GM19351 (cell line): ENCODE measurements around the gene RBPJ.
"Not testable (repeated sequence)": the region's sequence is repeated elsewhere in the genome, so short reads cannot be mapped to it uniquely, and the experiment has no call there.

Experiments
- ATAC-seq: cut with Tn5 transposase; IDR thresholded peaks from one replicate; pipeline ENCODE4 v1.9.1; 2021; ENCODE audit warnings: mild to moderate bottlenecking, moderate library complexity; ENCODE audit not compliant: unreplicated experiment

Gene RBPJ

DNA sequence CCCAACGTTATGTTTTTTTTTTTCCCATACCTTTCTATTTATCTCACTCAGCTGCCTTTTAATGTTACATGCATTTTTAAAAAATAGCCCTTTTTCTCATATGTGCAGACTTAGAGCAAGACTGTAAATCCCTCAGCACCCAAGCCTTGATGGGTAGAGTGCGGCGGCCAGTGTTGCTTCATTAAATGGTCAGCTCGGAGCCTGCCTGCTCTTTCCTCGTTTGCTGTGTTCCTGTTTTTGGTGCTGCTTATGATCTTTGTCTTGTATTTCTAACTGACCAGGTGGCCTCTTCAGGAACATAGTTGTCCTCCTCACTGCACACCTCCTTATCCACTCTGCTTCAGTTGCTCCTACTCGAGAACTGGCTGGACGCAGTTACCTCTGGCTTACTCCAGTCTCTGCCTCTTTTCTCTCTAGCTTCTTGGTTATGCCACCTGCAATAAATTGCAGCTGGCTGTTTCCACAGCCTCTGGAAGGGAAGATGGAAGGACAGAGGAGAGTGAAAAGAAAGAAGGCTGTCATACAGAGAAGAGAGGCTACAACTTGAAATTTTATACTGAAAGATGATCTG lies 10.7 kb downstream of the RBPJ start:
- ATAC-seq: no peak

DNA sequence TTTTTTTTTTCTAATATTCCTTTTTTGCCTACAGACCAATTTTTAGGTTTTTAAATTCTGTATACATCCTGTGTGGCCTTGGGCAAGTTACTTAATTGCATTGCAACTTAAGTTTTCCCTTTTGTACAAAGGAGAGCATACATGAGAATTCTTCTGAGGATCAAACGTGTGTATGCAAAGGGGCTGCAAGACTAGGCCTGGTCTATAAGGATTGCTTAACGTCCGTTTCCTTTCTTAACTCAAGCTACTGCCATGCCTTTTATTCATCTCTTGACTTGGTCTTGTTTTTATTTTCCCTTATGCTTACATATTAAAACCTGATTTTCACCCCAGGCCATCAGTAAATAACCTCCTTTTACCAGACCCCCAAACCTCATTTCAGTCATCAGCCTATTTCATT lies 13.6 kb downstream of the RBPJ start:
- ATAC-seq: no peak

DNA sequence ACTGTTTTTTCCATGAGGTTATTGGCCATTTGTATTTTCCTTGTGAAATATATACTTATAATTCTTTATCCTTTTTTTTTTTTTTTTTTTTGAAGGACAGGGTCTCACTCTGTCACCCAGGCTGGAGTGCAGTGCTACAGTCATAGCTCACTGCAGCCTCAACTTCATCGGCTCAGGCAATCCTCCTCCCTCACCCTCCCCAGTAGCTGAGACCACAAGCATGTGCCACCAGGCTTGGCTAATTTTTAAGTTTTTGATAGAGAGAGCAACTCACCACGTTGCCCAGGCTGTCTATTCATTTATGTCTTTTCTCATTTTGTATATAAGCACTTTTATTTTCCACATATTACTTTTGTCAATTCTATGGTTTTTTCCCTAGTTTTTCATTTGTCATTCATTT lies 16.8 kb downstream of the RBPJ start:
- no peak for ATAC-seq

DNA sequence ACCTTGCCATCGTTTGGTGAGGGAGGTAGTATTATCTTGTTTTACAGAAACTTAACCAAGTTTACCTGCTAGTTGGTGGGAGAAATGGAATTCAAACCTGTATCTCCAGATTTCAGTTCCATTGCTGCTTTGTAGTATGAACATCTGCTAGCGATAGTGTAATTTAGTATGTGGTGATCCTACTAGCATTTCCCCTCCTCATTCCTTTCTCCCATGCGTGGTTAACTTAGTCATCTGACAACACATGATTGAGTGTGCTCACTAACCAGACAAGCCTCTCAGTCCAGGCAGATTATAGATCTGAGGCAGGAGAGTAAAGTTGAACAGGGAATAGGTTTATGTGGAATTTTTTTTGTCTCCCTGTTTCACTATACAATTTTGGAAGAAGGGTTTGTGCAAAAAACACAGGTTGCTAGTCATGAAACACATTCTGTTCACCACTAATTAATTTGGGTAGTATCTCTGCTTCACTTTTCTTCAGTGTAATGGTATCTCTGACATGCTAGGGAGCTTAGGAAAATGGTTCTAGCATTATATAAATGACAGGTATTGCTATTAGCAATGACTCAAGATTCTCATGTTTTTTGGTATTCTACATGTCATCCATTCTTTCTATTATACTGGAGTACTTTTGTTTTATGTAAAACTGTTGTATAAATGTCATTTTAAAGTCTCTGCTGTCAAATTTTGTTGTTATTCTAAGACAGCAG lies 21.7 kb downstream of the RBPJ start:
- no peak for ATAC-seq

DNA sequence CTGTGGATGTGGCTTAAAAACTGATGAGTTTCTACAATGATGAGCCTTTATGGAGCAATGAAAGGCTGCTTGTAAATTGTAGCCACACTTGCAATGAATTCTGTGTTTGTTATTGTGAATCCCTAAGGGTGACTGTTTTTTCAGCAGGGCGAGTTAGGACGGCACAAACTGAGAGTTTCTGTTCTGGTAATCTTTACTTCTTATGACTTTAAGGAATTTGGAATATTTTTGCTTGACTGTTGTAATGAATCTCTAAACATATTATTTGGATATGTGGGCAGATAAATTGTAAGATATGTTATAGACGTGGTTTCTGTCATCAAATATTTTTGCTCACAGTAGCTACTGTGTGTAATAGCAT lies 22.2 kb downstream of the RBPJ start:
- ATAC-seq: no peak

DNA sequence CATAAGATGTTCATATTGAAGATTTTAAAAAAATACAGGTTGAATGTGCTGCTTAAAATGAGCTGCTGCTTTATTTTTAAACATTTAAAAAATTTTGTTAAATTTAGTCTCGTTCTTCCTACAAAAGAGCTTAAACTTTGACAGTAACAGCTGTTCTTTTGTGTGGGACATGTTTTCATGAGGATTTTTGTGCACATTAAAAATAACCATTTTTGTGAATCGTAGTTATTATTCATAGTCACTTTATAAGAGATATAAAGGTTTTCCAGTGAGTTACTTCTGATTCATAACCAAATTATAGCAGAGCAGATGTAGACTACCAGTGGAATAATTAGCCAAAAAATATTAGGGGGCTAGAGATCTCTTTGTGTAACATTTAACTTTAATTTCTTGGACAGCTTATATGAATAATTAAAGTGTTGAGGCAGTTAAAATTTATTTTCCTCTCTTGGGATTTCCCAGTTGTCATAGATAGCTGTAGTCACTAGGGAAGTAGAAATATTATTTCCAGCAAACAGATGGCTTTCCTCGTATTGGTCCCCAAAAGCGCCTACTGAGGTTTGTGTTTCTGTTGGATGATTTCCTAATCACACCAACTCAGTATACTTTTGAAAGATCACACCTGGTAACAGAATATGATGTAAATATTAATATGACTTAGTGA lies 24.2 kb downstream of the RBPJ start:
- no peak for ATAC-seq

DNA sequence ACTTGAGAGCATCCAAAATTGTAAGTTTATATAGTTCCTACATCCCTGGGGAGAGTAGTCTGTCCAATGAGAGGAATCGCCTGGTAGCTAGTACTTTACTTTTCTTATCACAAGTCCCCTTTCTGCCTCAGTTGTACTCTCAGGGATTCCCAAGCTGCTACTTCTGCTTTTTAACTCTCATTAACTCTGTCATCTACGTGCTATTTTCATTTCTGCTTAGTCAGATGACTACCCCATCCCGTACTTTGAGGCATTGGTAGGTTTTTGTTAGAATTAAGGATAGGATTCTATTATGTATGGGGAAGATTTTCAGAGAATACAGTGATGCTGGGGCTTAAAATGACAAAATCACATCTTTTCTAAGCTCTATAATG lies 24.7 kb downstream of the RBPJ start:
- peak; percentile 41 for ATAC-seq

DNA sequence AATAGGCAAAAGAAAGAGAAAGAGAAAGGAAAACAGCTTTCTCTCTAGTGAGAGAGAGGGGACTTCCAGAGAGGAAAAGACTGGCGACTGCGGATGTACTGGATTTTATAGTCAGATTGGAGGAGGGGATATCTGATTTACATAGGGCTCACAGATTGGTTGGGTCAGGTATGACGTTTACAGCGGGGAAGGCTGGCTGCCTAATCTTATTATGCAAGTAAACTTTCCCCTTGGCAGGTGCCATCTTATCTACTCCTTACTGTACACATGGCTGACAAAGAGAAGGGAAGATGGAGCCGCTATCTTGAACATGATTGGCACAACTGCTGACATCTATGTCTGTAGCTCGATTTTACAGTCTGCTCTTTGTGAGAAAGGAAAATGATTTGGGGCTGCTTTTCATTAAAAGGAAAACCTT lies 25.4 kb downstream of the RBPJ start:
- ATAC-seq: no peak

DNA sequence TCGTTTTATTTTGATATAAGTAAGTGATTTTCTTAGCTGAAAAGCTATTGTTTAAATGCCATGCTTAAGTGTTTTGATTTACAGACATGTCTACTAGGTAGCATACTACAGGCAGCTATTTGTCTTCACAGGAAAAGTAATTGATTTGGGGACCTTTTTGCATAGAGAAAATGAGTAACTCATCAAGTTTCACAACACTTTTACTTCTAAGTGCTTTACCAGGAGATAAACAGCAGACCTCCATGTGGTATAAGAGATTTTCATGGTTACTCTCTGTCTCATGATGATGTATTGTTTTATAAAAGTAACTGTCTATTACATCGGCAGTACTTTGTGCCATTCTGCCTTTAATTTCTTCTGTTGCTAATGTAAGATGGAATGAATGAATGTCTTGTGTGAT lies 28.7 kb downstream of the RBPJ start:
- no peak for ATAC-seq

DNA sequence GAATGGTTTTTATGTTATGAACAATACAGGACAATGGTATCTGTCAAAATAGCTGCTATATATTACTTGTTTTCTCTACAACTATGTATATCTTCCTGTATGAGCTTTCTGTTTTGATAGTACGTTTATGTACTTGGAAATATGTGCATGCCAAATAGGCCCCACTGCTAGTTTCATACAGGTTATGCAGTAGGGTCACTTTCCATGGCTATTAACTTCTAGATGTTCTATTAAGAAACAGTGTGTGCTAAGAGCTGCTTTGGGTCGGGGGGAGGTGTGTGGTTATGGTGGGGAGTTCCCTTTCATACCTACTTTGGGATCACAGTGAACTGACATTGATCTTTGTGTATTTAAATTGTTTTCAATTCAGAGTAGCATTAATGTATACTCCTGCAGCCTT lies 30.9 kb downstream of the RBPJ start:
- ATAC-seq: peak; percentile 67

DNA sequence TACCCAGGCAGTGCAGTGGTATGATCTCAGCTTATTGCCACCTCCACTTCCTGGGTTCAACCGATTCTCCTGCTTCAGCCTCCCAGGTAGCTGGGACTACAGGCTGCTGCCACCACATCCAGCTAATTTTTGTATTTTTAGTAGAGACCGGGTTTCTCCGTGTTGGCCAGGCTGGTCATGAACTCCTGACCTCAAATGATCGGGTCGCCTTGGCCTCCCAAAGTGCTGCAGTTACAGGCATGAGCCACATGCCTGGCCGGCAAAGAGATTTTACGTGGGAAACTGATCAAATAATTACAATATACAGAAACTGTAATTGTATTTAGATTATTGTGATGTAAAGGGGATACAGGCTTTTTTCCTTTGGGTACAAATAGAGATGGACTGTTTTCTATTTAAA lies 33.7 kb downstream of the RBPJ start:
- no peak for ATAC-seq

DNA sequence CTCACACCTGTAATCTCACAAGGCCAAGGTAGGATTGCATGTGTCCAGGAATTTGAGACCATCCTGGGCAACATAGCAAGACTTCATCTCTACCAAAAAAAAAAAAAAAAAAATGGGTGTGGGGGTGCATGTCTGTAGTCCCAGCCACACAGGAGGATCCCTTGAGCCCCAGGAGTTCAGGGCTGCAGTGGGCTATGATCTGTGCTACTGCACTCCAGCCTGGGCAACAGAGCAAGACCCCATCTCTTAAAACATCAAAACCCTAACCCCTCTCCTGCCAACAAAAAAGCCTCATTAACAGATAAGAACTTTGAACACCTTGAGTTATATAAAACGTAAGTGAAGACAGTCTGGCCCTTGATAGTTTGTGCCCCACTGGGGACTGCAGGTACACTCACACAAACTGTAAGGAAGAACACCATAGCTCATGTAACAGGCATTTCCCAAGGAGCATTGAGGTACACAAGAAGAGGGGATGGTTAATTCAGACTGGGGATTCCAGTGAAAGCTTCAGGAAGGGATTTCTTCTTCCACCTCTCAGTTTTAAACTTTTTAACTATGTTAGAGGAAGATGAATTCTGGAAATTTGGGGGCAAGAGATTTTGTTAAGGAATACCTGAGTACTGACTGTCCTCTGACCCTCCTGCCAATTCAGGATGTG lies 34.7 kb downstream of the RBPJ start:
- ATAC-seq: no peak

DNA sequence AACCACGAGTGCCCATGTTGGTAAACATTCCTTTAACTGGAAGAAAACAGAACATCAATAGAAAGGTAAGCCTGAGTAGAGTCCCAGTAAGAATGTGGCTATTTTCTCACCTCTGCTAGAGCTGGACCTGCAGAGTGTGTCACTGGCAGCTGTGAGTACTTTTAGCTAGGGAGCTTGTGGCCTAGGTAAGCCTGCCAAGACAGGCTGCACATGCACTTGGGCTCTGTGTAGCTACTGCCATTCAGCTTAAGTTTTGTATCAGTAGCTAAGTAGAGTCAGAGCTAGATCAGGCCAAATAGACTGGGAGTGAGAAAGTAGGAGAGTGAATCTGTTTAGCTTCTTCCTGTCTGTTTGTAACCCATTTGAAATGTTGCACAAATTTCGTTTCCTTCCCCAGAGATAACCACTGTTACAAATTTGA lies 35.3 kb downstream of the RBPJ start:
- peak; percentile 46 for ATAC-seq

DNA sequence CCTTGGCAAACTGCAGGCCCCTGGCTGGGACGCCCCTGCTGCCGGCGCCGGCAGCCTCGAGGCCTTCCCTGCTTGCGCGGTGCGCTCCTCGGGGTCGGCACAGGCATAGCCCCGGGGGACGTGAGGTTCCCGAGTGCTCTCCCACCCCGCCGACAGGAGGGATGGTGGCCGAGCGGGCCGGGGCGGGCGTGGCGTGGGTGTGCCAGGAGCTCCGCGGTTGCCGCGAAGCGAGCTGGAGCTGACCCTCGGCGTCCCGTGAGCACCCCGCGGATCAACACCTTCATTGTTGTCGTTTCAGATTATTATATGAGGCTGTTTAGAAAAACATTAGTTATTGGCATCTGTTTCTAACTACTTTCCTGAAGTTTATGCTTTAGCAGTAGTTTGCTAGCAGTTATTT lies 38.7 kb downstream of the RBPJ start:
- not testable (repeated sequence) for ATAC-seq

DNA sequence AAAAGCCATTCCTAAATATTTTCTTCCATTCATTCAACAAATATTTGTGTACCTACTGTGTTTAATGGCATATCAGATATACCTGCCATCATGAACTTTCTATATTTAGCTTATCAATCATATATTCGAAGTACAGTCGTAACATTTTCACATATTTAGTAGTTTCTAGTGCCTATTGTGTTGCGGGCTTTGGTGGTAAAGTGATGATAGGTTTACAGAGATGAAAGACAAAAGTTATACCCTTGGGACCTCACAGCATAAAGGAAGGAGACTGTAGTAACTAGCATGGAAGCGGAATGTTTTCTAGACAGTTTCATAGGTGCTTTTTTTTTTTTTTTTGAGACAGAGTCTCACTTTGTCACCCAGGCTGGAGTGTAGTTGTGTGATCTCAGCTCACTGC lies 39.5 kb downstream of the RBPJ start:
- no peak for ATAC-seq

DNA sequence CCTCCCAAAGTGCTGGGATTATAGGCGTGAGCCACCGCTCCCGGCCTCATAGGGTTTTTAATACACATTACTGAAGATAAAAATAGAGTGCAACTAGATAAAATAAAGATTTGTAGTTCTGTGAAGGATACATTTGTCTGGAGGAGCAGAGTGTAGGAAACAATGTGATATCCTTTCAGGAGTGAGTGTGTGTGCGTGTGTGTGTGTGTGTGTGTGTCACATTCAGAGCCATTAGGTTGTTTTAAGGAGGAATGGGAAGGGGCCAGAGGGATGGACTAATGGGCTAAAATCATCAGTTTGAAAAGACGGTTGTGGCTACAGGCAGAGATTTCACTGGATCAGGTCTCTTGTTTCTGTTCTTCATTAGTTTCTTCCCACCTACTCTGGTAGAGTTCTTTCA lies 40.0 kb downstream of the RBPJ start:
- ATAC-seq: no peak

DNA sequence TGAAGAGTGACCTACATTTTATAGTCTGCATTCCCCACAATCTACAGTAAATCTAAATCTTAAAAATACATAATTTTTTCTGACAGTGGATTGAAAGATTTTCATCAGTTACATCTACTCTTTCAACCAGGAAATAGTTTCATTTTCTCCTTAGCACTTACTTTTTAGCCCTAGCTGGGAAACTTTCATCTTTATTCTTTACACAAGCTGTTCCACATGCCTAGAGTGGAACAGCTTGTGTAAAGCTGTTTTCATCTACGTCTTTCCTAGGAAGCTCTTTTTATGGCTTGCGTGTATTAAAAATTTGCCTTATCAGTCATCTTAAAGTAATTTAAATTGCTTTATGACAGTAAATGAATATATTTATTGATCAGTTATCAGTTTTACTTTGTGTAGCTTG lies 40.5 kb downstream of the RBPJ start:
- no peak for ATAC-seq

DNA sequence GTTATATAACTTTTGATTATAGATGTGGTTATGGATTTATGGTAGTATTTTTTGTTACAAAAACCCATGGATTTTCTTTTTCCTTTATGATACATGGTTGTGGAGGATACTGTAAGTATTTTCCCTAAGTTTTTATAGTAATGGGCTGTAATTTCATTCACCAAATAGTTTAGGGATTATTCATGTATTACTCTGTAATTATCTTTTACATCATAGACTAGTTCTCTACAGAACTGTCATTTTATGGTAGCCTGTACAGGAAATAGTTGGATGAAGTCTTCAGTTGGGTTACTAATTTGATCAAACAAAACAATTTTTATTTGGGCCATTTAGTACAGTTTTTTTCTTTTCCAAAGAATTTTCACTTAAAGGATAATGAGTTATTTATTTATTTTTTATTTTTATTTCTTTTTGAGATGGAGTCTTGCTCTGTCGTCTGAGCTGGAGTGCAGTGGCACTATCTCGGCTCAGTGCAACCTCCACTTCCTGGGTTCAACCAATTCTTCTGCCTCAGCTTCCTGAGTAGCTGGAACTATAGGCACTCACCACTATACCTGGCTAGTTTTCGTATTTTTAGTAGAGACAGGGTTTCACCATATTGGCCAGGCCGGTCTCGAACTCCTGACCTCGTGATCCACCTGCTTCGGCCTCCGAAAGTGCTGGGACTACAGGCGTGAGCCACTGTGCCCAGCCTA lies 42.1 kb downstream of the RBPJ start:
- ATAC-seq: no peak

DNA sequence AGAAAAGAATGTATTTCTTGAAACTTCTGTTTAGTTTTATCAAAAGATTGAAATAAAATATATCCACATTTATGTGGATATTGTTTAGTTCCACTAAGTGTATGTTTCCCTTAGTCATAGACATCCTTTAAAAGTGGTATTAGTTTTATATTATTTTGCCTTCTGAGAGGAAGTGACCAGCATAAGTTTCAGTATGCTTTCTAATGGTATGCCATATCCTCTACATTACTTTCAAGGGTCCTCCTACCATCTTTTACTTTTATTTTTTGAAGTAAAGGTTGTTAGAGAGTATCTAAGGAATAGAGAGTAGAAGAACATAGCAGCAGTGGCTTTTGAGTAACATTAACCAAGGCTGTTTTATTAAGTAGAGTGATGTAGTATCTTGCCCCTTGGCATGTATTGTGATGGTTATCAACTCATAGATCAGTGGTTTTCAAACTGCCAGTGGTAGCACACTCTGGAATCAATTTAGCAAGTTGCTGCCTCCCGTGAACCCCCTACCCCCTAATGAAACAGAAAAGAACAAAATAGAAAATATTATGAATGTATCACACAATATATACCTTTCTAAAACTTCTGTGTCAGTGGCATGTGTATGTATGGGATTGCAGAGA lies 44.8 kb downstream of the RBPJ start:
- ATAC-seq: no peak

DNA sequence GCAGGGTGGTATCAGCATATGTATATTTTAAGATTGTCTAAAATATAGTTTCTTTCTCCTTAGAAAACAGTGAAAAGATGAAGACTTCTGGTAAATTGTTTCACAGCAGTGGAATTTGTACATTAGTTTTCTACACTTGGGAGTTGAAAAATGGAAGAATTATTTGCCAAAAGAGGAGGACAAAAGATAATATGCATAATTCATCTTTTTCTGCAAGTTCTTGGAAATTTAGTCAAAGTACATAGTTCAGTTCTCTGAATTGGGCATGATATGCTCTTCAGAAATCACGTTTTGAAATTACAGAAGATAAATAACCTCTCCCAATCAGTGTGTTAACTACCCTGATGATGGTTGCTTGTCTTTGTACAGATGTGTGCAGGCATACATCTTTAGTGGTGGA lies 47.0 kb downstream of the RBPJ start:
- ATAC-seq: no peak

DNA sequence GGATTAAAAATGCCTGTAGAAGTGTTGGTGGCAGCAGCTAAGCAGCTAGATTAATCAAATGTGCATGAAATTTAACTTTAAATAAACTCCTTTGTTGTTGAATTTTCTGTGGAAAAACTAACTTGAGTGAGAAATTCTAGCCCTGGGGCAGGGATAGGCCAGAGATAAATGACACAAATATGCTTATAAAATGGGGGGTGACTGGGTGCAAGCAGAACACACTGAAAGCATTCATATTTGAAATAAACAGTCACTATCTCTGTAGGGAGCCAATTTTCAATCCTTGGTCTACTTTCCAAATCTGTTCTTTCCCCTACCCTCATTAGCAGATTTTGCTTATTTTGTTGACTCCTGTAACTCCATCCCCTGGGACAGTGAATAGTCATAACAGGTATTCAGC lies 47.9 kb downstream of the RBPJ start:
- no peak for ATAC-seq
